ENCODE measurements around the gene LY6G6F.

Gene LY6G6F

GRCh38 chr6:31729979-31730630, 23.4 kb downstream of the LY6G6F start:
- Histone ChIP-seq H2AFZ (ENCODE audit: low read length) (no peak overlapping the region), H3K4me3 (ENCODE audit: low read depth, low read length, poor library complexity, severe bottlenecking) (peak overlapping the region; percentile 72), H3K27me3 (ENCODE audit: insufficient read depth, low read length) (no peaks in the 10 kb centered on the region), H3K4me2 (ENCODE audit: low read length) (peak overlapping the region; percentile 92), H3F3A (ENCODE audit: insufficient read depth, low read length) (peaks cover 13% of the 10 kb centered on the region), H3K4me1 (ENCODE audit: insufficient read depth, low read length, severe bottlenecking) (peaks cover 47% of the 10 kb centered on the region), H3K27ac (ENCODE audit: low read depth, low read length, poor library complexity, severe bottlenecking) (peak overlapping the region; percentile 42), H3K36me3 (ENCODE audit: insufficient read depth, low read length) (peaks cover 44% of the 10 kb centered on the region), H3K79me2 (ENCODE audit: insufficient read depth, low read length) (no peaks in the 10 kb centered on the region), H4K20me1 (ENCODE audit: insufficient read depth, low read length) (no peaks in the 10 kb centered on the region), H3K9ac (ENCODE audit: low read length) (peak overlapping the region; percentile 64), H3K9me2 (ENCODE audit: low read depth, low read length) (no peaks in the 10 kb centered on the region), H3K9me3 (ENCODE audit: low read length) (no peaks in the 10 kb centered on the region)
- TF ChIP-seq EZH2 (IDR thresholded peaks at IDR 0.05; ENCODE audit: borderline replicate concordance, low read length) (no peak), CTCF (IDR thresholded peaks at IDR 0.05; ENCODE audit: low read length) (0 out of 2 replicates have a peak, but pooled peaks have one; percentile 9)

GRCh38 chr6:31730631-31731086, 24.0 kb downstream of the LY6G6F start:
- Histone ChIP-seq H3K9me2 (ENCODE audit: low read depth, low read length) (no peaks in the 10 kb centered on the region), H3K36me3 (ENCODE audit: insufficient read depth, low read length) (peaks cover 42% of the 10 kb centered on the region), H3F3A (ENCODE audit: insufficient read depth, low read length) (peaks cover 13% of the 10 kb centered on the region), H3K4me3 (ENCODE audit: low read depth, low read length, poor library complexity, severe bottlenecking) (no peak overlapping the region), H3K79me2 (ENCODE audit: insufficient read depth, low read length) (peaks cover 3% of the 10 kb centered on the region; the same call in 1 of the 2 replicates), H4K20me1 (ENCODE audit: insufficient read depth, low read length) (no peaks in the 10 kb centered on the region), H3K9ac (ENCODE audit: low read length) (no peak overlapping the region), H3K27me3 (ENCODE audit: insufficient read depth, low read length) (no peaks in the 10 kb centered on the region), H3K27ac (ENCODE audit: low read depth, low read length, poor library complexity, severe bottlenecking) (peak overlapping the region; percentile 42), H3K4me1 (ENCODE audit: insufficient read depth, low read length, severe bottlenecking) (peaks cover 48% of the 10 kb centered on the region), H3K4me2 (ENCODE audit: low read length) (no peak overlapping the region), H2AFZ (ENCODE audit: low read length) (no peak overlapping the region), H3K9me3 (ENCODE audit: low read length) (no peaks in the 10 kb centered on the region)
- no peak for TF ChIP-seq CTCF (IDR thresholded peaks at IDR 0.05; ENCODE audit: low read length)
- TF ChIP-seq EZH2 (IDR thresholded peaks at IDR 0.05; ENCODE audit: borderline replicate concordance, low read length): no peak

DNA sequence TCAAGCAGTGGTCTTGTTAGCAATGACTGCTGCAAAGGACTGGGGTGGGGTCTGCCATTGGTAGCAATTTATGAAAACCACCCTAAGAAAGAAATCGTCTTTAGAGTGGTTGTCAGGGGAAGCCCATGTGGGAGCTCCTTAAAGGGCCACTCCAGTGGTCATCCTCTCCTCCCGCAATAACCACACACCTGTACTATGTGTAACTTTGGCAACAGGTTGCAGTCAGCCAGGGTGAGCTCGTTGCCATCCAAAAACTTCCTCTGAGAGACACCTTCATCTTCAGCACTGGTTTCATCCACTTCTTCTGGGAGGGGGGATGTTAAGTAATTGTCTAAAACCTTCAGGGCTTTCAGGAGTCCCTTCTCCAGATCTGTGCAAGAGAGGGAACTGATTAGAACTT, 25.4 kb downstream of the LY6G6F start:
- H2AFZ ChIP-seq (ENCODE audit: low read length): no peak overlapping the region
- no peaks in the 10 kb centered on the region for H4K20me1 ChIP-seq (ENCODE audit: insufficient read depth, low read length)
- H3K27ac ChIP-seq (ENCODE audit: low read depth, low read length, poor library complexity, severe bottlenecking): no peak overlapping the region
- H3K27me3 ChIP-seq (ENCODE audit: insufficient read depth, low read length): no peaks in the 10 kb centered on the region
- H3K4me2 ChIP-seq (ENCODE audit: low read length): no peak overlapping the region
- no peaks in the 10 kb centered on the region for H3K9me3 ChIP-seq (ENCODE audit: low read length)
- H3K9ac ChIP-seq (ENCODE audit: low read length): no peak overlapping the region
- no peak overlapping the region for H3K4me3 ChIP-seq (ENCODE audit: low read depth, low read length, poor library complexity, severe bottlenecking)
- H3F3A ChIP-seq (ENCODE audit: insufficient read depth, low read length): peaks cover 13% of the 10 kb centered on the region
- H3K36me3 ChIP-seq (ENCODE audit: insufficient read depth, low read length): peaks cover 36% of the 10 kb centered on the region
- H3K4me1 ChIP-seq (ENCODE audit: insufficient read depth, low read length, severe bottlenecking): peaks cover 48% of the 10 kb centered on the region
- peaks cover 10% of the 10 kb centered on the region; the same call in 1 of the 2 replicates for H3K79me2 ChIP-seq (ENCODE audit: insufficient read depth, low read length)
- TF ChIP-seq CTCF (IDR thresholded peaks at IDR 0.05; ENCODE audit: low read length) (no peak), EZH2 (IDR thresholded peaks at IDR 0.05; ENCODE audit: borderline replicate concordance, low read length) (no peak)
- H3K9me2 ChIP-seq (ENCODE audit: low read depth, low read length): no peaks in the 10 kb centered on the region

Measured in OCI-LY1 (cell line).